C4-2B (cell line): ENCODE measurements around the gene PDE4D.

Experiments
- H3K27ac ChIP-seq: fragments of 450-650 bp; 2 replicates; pipeline ENCODE4 v1.5.1; 2017
- ZFX ChIP-seq: fragments of 450-650 bp; IDR thresholded peaks from 2 replicates; pipeline ENCODE4 v1.6.1; 2017
- TF ChIP-seq, protein P1 (sequence below): fragments of 450-650 bp; conservative IDR thresholded peaks from 2 replicates; pipeline ENCODE4 v1.5.1; 2017; ENCODE audit warnings: mild to moderate bottlenecking

The PDE4D gene

DNA sequence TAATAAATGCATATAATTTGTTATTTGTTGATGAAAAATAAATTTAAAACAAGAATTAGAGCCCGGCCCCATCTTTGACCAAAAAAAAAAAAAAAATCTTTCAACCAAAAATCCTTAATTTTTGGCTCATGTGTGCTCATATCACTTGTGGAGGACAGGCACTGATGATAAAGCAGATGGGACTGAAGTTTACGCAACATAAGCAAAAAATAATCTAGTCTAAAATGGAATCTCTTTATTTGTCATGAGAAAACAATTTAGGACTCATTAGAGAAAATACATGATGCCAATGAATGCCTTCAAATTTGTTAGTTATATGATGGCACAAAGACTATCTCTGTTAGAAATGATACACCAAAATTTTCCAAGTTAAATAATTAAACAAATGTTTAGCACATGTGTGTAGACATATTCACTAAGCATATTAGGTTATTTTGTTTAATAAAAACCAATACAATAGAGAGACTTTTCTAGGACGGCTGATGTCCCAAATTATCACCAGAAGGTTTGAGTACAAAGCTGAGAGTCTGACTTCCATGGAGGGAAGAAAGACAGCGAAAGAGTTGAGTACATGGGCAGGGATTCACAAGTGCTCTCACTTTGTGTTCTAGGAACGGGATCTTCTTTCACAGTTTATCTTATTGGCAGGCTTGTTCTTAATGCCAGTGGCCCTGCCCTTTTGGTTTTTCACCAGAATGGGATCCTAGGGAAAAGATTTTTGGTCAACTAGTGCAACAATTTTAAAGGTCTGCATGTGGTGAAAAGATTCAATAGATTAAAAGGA, 689.2 kb downstream of the PDE4D start:
- TF ChIP-seq ZFX = no peak
- TF ChIP-seq, protein P1, sequence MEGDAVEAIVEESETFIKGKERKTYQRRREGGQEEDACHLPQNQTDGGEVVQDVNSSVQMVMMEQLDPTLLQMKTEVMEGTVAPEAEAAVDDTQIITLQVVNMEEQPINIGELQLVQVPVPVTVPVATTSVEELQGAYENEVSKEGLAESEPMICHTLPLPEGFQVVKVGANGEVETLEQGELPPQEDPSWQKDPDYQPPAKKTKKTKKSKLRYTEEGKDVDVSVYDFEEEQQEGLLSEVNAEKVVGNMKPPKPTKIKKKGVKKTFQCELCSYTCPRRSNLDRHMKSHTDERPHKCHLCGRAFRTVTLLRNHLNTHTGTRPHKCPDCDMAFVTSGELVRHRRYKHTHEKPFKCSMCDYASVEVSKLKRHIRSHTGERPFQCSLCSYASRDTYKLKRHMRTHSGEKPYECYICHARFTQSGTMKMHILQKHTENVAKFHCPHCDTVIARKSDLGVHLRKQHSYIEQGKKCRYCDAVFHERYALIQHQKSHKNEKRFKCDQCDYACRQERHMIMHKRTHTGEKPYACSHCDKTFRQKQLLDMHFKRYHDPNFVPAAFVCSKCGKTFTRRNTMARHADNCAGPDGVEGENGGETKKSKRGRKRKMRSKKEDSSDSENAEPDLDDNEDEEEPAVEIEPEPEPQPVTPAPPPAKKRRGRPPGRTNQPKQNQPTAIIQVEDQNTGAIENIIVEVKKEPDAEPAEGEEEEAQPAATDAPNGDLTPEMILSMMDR = no peak
- peak overlapping the region; percentile 58; the same call in 1 of the 2 replicates for H3K27ac ChIP-seq

DNA sequence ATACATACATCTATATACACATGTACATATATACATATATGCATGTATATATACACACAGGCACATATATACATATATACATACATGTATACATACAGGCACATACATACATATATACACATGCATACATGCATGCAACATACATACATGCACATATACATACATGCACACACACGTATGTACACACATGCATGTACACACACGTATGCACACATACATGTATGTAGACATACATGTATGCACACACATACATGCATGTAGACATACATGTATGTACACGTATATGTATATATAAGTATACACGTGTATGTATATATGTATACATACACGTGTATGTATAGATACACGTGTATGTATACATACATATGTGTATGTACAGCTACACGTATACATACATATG, 693.7 kb downstream of the PDE4D start:
- TF ChIP-seq, protein P1 = no peak
- no peak for TF ChIP-seq ZFX
- no peak overlapping the region for H3K27ac ChIP-seq

DNA sequence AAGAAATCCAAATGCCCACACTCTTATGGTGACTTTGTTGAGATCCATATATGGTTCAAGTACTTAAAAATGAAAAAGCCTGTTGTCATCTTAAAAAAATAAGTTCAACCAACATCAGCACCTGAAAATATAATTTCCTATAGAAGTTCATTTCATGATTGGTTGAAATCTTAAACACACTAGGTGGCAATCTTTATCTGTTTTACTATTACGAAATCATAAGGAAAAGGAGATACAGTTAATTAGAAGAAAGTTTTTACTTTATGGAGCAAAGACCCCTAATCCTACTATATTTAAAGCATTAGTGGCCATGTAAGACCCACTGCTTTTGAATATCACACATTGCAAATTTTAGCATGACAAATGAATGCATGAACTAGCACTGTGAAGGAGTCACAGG, 694.7 kb downstream of the PDE4D start:
- TF ChIP-seq ZFX = no peak
- TF ChIP-seq, protein P1 = peak; percentile 21
- no peak overlapping the region for H3K27ac ChIP-seq

DNA sequence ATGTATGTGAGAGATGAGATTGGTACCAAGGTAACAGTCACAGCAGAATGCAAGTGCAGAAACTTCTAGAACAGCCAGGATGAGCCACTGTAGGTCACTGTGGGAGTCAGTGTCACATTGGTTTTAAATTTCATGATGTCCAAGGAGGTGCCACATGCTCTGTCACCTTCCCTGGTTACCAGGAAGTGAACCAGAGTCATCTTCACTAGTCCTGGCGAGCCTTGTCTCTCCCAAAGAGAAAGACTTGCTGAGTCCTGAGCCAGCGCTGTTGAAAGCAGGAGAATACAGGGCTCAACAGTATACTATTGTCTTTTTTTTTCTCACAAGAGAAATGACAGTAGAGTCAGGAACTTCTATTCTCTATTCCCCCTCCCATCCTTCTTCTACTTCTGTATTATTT, 695.2 kb downstream of the PDE4D start:
- TF ChIP-seq, protein P1 = no peak
- TF ChIP-seq ZFX = no peak
- H3K27ac ChIP-seq = no peak overlapping the region

DNA sequence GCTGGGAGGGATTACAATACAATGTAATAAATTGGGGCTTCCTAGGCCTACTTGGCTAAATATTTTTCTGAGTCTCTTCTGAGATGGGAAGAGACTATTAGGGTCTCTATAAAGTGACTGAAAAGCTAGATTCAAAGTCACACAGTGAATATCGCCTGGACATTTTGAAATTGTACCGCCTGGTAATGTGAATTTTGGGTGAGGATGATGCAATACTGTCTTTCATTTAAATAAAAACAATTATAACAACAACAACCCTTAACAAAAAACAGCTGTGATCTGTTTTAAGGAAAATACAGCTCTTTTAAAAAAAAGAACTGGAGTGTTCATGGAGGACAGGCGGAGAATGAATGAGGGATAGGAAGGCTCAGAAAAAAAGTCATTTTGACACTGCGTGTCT, 695.6 kb downstream of the PDE4D start:
- H3K27ac ChIP-seq = no peak overlapping the region
- TF ChIP-seq, protein P1 = no peak
- no peak for TF ChIP-seq ZFX

DNA sequence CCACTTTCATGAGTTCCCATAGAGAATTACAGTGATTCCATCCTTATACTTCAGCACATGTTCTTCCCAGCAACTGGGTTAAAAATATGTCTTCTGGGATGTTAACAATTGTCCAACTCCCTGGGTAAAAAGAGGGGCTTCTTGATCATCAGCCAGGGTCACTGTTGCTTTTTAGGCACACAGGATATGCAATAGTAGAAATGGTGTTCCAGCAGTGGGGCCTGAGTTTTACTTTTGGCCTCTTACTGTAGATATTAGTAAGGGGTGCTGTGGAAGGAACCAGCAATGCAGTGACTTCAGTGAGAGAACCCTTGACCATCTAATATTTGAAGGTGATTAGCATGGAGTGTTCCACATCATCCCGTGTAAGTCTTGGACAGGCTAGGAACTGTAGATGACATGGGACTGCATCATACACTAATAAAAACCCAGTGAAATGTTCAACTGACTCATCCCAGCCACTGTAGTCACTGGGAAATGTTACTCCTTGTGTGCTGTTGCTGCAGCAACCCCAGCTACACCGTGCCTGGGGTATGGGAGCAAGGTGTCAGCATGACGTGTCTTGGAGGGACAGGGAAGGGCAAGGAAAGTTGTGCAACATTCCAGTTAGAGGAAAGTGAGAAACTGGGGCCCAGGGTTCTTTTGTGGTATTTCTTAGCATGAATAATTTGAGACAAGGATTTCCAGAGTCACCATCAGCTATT, 699.8 kb downstream of the PDE4D start:
- H3K27ac ChIP-seq = no peak overlapping the region

DNA sequence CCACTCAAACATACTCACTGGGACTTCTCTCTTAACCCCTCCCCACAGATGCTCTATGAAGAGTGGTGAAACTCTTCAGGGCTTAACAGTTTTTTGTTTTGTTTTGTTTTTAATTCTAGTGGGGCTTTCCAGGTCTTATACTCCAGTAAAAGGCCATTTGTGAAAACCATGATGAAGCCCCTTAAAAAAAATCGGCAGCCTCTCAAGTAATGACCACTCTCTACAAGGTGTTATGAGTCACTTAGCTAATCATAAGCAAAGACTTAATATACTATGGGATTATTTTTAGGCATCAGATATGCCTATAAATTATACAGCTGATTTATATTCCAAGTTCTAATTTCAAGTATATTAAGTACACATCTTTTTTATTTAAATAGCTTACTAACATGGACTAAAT, 702.8 kb downstream of the PDE4D start:
- TF ChIP-seq ZFX = no peak
- TF ChIP-seq, protein P1 = no peak
- no peak overlapping the region for H3K27ac ChIP-seq

More for the DNA sequence above, 699.8 kb downstream of the PDE4D start:
- TF ChIP-seq, protein P1 = no peak
- no peak for TF ChIP-seq ZFX
